Measurements from ENCODE around the gene MYO7B. TPM values are rescaled to one million over a fixed set of nuclear protein-coding genes. Genes with fewer than 3 reads are reported as not detected.

MYO7B gene
- total and polyA plus RNA-seq, 8 donors, result 0.61 to 2.4 (median 1.00) TPM

GRCh38 chr2:127503491-127503890, 32.0 kb upstream of the MYO7B start:
- H3K4me3 ChIP-seq, result no peak overlapping the region
- H3K36me3 ChIP-seq, result peaks cover 0 to 66% of the 10 kb centered on the region in 2 donors
- no peaks in the 10 kb centered on the region for H3K9me3 ChIP-seq
- H3K27me3 ChIP-seq, result no peaks in the 10 kb centered on the region
- ATAC-seq, result no peak
- intact Hi-C loops (cut with DNase I), result no loop called here
- H3K4me1 ChIP-seq, result peaks cover 15 to 37% of the 10 kb centered on the region in 2 donors
- H3K27ac ChIP-seq, result no peak overlapping the region
- no peak for TF ChIP-seq CTCF (IDR thresholded peaks at IDR 0.05)
- DNase-seq, result no peak

- ATAC-seq (no peak), DNase-seq (no peak)
- no peak for TF ChIP-seq CTCF (IDR thresholded peaks at IDR 0.05)
- no peaks in the 10 kb centered on the region for H3K27me3 ChIP-seq
- H3K4me1 ChIP-seq, result peaks cover 25 to 46% of the 10 kb centered on the region in 2 donors
- H3K9me3 ChIP-seq, result no peaks in the 10 kb centered on the region
- intact Hi-C loops (cut with DNase I), result no loop called here
- H3K36me3 ChIP-seq, result peaks cover 0 to 54% of the 10 kb centered on the region in 2 donors
- H3K27ac ChIP-seq, result no peak overlapping the region
- no peak overlapping the region for H3K4me3 ChIP-seq
Measured at GRCh38 chr2:127504552-127505430, 30.7 kb upstream of the MYO7B start.

GRCh38 chr2:127506510-127506909, 29.0 kb upstream of the MYO7B start:
- ATAC-seq (peak; percentile 53), DNase-seq (no peak)
- no peaks in the 10 kb centered on the region for H3K9me3 ChIP-seq
- no peak for TF ChIP-seq CTCF (IDR thresholded peaks at IDR 0.05)
- H3K4me3 ChIP-seq, result no peak overlapping the region
- H3K36me3 ChIP-seq, result peaks cover 0 to 37% of the 10 kb centered on the region in 2 donors
- H3K27me3 ChIP-seq, result no peaks in the 10 kb centered on the region
- intact Hi-C loops (cut with DNase I), result no loop called here
- peaks cover 25 to 60% of the 10 kb centered on the region in 2 donors for H3K4me1 ChIP-seq
- peak overlapping the region in 1 of 2 donors; percentile 63 for H3K27ac ChIP-seq

GRCh38 chr2:127508023-127508630, 27.4 kb upstream of the MYO7B start:
- Histone ChIP-seq H3K27ac (peak overlapping the region; percentile 51 to 63), H3K4me3 (no peak overlapping the region), H3K4me1 (peaks cover 25 to 73% of the 10 kb centered on the region in 2 donors), H3K27me3 (no peaks in the 10 kb centered on the region), H3K36me3 (peaks cover 0 to 21% of the 10 kb centered on the region in 2 donors), H3K9me3 (no peaks in the 10 kb centered on the region)
- intact Hi-C loops (cut with DNase I), result no loop called here
- ATAC-seq (peak; percentile 72), DNase-seq (no peak)
- no peak for TF ChIP-seq CTCF (IDR thresholded peaks at IDR 0.05)

DNA sequence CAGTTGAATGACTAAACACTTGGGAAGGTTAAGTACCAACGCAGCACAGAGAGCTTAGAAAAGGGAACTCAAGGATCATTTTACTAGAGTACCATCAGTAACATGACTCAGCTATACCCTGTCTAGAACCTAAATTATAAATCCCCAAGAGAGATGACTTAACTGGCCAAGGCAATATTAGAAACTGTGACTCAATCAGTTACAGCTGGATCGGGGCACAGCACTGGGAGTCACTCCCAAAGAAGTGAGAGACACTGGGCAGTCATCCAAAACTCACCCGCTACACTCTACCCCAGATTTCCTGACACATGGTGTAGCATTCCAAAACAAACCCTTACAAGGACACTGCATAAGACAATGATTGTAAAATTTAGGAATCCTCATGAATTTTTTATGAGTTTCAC, 26.9 kb upstream of the MYO7B start:
- intact Hi-C loops (cut with DNase I), result no loop called here
- Histone ChIP-seq H3K27ac (peak overlapping the region; percentile 51 to 63), H3K27me3 (no peaks in the 10 kb centered on the region), H3K9me3 (no peaks in the 10 kb centered on the region), H3K4me3 (no peak overlapping the region), H3K36me3 (peaks cover 0 to 16% of the 10 kb centered on the region in 2 donors), H3K4me1 (peaks cover 25 to 79% of the 10 kb centered on the region in 2 donors)
- DNase-seq, result peak in 3 of 4 donors; percentile 62 to 76 (median 68)
- TF ChIP-seq CTCF (IDR thresholded peaks at IDR 0.05), result no peak
- peak; percentile 84 for ATAC-seq
